ENCODE measurements around the gene SLC5A6. TPM values are rescaled to one million over a fixed set of nuclear protein-coding genes. Genes with fewer than 3 reads are reported as not detected.

Gene SLC5A6
- total and polyA plus RNA-seq, 7 experiments from 2014 or later, result 13.2 to 203 (median 32.7) TPM

DNA sequence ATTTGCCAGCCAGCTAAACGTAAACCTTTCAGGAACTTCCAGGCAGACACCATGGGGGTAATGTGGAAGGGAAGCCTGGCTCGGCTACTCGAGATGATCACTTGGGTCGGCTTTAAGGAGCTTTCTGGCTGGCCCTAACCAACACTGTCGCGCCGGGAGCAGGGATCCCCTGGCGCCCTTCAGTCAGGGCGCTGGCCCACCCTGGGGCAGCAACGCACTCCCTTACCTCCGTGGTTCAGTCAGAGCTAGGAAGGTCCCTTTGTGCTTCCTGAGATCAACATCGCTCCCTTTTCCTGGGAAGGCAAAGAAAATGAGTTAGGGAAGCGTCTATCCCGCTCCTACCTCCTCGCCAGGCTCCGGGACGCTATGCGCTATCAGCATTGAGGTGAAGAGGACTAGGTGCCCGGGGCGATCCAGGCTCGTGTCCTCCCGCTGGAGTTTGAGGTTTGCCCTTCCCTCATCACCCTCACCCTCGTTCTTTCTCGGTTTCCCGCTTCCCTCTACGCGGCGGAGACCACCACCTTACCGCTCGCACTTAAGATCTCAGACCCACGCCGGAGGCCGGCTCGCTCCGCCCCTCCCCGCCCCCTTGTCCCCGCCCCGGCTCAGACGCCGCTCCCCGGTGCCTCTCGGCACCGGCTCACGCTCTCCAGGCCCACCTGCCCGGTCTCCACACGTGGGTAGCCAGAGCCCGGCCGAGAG, 676 bp downstream of the SLC5A6 start:
- CTCF ChIA-PET, result no interaction called here
- peaks cover 11 to 14% of the 10 kb centered on the region in 2 donors for H3K4me1 ChIP-seq (ENCODE audit: control insufficient read depth in 2 of 2, insufficient read depth in 2 of 2, low read length in 2 of 2)
- no peaks in the 10 kb centered on the region for H3K9me3 ChIP-seq (ENCODE audit: control insufficient read depth in 2 of 3, low read length in 3 of 3)
- POLR2A ChIA-PET, result interaction anchor here (0.6 to 1.9 kb wide), 16 partner anchors 29 to 1178 kb away, joined by 3 to 16 read pairs (median 3); partner anchors contain the start of genes ABHD1, AGBL5, GTF3C2 and OST4
- peak overlapping the region; percentile 92 to 100 (median 97) for H3K27ac Mint-ChIP-seq
- H3K27me3 Mint-ChIP-seq, result no peaks in the 10 kb centered on the region
- H3K4me1 Mint-ChIP-seq, result peaks cover 13 to 45% (median 39%) of the 10 kb centered on the region in 7 donors
- DNase-seq (peak in 3 of 9 donors; percentile 10 to 13 (median 10)), ATAC-seq (no peak)
- H3K9me3 Mint-ChIP-seq, result no peaks in the 10 kb centered on the region
- peaks cover 4 to 33% (median 16%) of the 10 kb centered on the region in 5 donors for H3K36me3 Mint-ChIP-seq
- H3K27ac ChIP-seq (ENCODE audit: low read depth, low read length), result peak overlapping the region; percentile 100
- H3K4me3 ChIP-seq (ENCODE audit: low read length), result peak overlapping the region; percentile 91
- peak overlapping the region; percentile 89 to 100 (median 96) for H3K4me3 Mint-ChIP-seq
- intact Hi-C loops (cut with micrococcal nuclease), result loop anchor here (5.0 to 10.0 kb wide), 6 partner anchors 146 to 683 kb away; partner anchors contain the start of genes BABAM2 (in 1 of the 2), GTF3C2 (in 1 of the 2), IFT172 (in 1 of the 2) and MAPRE3 (in 1 of the 2)
- H3K36me3 ChIP-seq (ENCODE audit: control insufficient read depth in 2 of 3, insufficient read depth in 3 of 3, low read length in 3 of 3), result peaks cover 0 to 41% (median 0%) of the 10 kb centered on the region in 3 experiments
- H3K27me3 ChIP-seq (ENCODE audit: control insufficient read depth in 2 of 2, insufficient read depth in 2 of 2, low read length in 2 of 2), result no peaks in the 10 kb centered on the region

DNA sequence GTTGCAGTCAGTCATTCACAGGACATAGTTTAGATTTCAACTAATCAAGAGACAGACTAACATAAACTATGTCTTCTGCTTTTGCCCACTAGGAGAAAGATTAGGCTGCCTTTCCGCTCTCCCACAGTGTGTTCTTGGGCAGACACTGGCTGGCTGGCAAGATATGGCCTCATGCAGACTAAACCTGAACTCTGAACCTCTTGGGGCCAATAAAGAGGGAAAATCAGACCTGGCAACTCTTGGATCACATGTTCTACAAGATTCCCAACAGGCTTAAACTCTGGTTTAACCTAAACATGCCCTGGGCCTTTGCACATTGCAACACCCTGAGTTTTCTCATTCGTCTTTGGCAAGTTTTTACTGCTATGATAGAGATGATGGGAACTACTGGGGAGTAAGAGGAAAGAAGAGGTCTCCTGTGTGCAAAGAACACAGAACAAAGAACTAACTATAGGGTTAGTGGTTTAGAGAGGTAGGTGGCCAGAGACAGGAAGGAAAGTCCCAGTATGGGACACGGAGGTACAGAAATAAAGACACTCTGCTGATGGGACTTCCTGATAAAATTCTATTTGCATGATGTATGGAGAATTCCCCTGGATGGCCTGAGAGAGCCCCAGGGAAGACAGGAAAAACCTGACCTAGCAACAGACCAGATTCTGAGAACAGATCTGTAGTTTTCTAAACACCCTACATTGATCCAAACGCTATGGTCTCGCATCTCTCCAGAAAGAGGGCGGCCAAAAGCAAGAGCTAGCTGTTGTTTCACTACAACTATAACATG, 2.3 kb downstream of the SLC5A6 start:
- Histone ChIP-seq H3K36me3 (ENCODE audit: control insufficient read depth in 2 of 3, insufficient read depth in 3 of 3, low read length in 3 of 3) (peaks cover 0 to 53% (median 1%) of the 10 kb centered on the region in 3 experiments), H3K9me3 (ENCODE audit: control insufficient read depth in 2 of 3, low read length in 3 of 3) (no peaks in the 10 kb centered on the region), H3K4me3 (ENCODE audit: low read length) (no peak overlapping the region), H3K4me1 (ENCODE audit: control insufficient read depth in 2 of 2, insufficient read depth in 2 of 2, low read length in 2 of 2) (peaks cover 9 to 14% of the 10 kb centered on the region in 2 donors), H3K27ac (ENCODE audit: low read depth, low read length) (no peak overlapping the region), H3K27me3 (ENCODE audit: control insufficient read depth in 2 of 2, insufficient read depth in 2 of 2, low read length in 2 of 2) (no peaks in the 10 kb centered on the region)
- Mint-ChIP-seq H3K9me3 (no peaks in the 10 kb centered on the region), H3K27ac (peak overlapping the region; percentile 10 to 81 (median 72)), H3K27me3 (no peaks in the 10 kb centered on the region), H3K4me1 (peaks cover 13 to 42% (median 36%) of the 10 kb centered on the region in 7 donors), H3K36me3 (peaks cover 4 to 38% (median 21%) of the 10 kb centered on the region in 5 donors), H3K4me3 (peak overlapping the region; percentile 21 to 76 (median 60))
- intact Hi-C loops (cut with micrococcal nuclease), result loop anchor here (5.0 to 10.0 kb wide), 6 partner anchors 147 to 685 kb away; partner anchors contain the start of genes BABAM2 (in 1 of the 2), GTF3C2 (in 1 of the 2), IFT172 (in 1 of the 2) and MAPRE3 (in 1 of the 2)
- no peak for DNase-seq
- CTCF ChIA-PET, result no interaction called here
- ATAC-seq, result no peak
- POLR2A ChIA-PET, result no interaction called here

DNA sequence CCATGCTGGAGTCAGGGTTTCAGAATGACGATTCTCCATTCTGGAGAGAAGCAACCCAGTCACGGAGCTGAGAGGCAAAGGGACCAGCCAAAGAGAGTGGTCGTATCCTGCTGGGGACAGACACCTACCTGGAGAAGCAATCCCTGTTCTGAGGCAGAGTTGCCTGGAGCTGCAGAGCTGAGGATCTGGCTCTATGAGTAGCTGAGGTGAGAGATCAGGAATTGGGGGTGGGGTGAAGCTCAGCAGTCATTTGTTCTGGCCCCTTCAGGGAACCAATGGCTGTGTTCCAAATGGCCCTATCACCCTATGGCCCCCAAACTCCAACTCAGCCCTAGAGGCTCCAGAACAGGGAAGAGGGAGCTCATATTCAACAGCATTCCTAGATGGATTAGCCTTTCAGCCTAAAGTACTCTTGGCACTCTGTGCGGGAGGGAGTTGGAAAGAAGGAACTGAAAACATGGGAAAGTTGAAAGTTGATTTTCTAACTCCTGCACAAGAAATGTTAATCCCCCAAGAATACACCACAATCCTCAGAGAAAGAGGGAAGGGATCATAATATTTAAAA, 3.5 kb downstream of the SLC5A6 start:
- intact Hi-C loops (cut with micrococcal nuclease), result no loop called here

DNA sequence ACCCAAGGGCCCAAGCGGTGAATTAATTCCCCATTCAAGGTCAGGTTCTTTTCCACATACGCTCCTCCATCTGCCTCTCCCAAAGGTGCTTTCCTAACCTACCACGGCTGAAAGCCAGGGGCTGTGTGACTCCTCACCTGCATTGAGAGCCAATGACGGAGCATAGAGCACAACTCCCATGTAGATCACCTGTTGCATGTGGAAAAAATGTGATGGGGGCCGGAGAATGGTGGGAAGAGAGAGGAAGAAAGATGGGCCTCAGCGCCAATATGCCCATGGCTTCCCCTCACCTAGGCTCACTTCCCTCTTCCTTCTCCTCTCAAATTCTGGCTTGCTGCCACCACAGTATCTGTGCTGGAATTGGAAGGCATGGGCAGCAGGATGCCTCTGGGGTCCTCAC, 5.7 kb downstream of the SLC5A6 start:
- Mint-ChIP-seq H3K4me1 (peaks cover 0 to 34% (median 16%) of the 10 kb centered on the region in 7 donors), H3K36me3 (peaks cover 13 to 43% (median 20%) of the 10 kb centered on the region in 5 donors), H3K9me3 (peaks cover 0 to 1% (median 0%) of the 10 kb centered on the region in 11 donors), H3K27me3 (no peaks in the 10 kb centered on the region), H3K27ac (no peak overlapping the region), H3K4me3 (no peak overlapping the region)
- peaks cover 0 to 4% of the 10 kb centered on the region in 2 donors for H3K4me1 ChIP-seq (ENCODE audit: control insufficient read depth in 2 of 2, insufficient read depth in 2 of 2, low read length in 2 of 2)
- H3K4me3 ChIP-seq (ENCODE audit: low read length), result no peak overlapping the region
- intact Hi-C loops (cut with micrococcal nuclease), result no loop called here
- H3K9me3 ChIP-seq (ENCODE audit: control insufficient read depth in 2 of 3, low read length in 3 of 3), result no peaks in the 10 kb centered on the region
- H3K27ac ChIP-seq (ENCODE audit: low read depth, low read length), result no peak overlapping the region
- DNase-seq (no peak), ATAC-seq (no peak)
- CTCF ChIA-PET, result no interaction called here
- peaks cover 0 to 83% (median 4%) of the 10 kb centered on the region in 3 experiments for H3K36me3 ChIP-seq (ENCODE audit: control insufficient read depth in 2 of 3, insufficient read depth in 3 of 3, low read length in 3 of 3)
- no peaks in the 10 kb centered on the region for H3K27me3 ChIP-seq (ENCODE audit: control insufficient read depth in 2 of 2, insufficient read depth in 2 of 2, low read length in 2 of 2)
- POLR2A ChIA-PET, result no interaction called here

More for the DNA sequence above, 3.5 kb downstream of the SLC5A6 start:
- Mint-ChIP-seq H3K27me3 (no peaks in the 10 kb centered on the region), H3K9me3 (no peaks in the 10 kb centered on the region), H3K4me1 (peaks cover 12 to 44% (median 30%) of the 10 kb centered on the region in 7 donors), H3K27ac (no peak overlapping the region), H3K4me3 (peak overlapping the region in 1 of 10 donors; percentile 52), H3K36me3 (peaks cover 4 to 42% (median 21%) of the 10 kb centered on the region in 5 donors)
- Histone ChIP-seq H3K4me1 (ENCODE audit: control insufficient read depth in 2 of 2, insufficient read depth in 2 of 2, low read length in 2 of 2) (peaks cover 8 to 13% of the 10 kb centered on the region in 2 donors), H3K4me3 (ENCODE audit: low read length) (no peak overlapping the region), H3K36me3 (ENCODE audit: control insufficient read depth in 2 of 3, insufficient read depth in 3 of 3, low read length in 3 of 3) (peaks cover 0 to 65% (median 4%) of the 10 kb centered on the region in 3 experiments), H3K9me3 (ENCODE audit: control insufficient read depth in 2 of 3, low read length in 3 of 3) (no peaks in the 10 kb centered on the region), H3K27ac (ENCODE audit: low read depth, low read length) (no peak overlapping the region), H3K27me3 (ENCODE audit: control insufficient read depth in 2 of 2, insufficient read depth in 2 of 2, low read length in 2 of 2) (no peaks in the 10 kb centered on the region)
- ATAC-seq (no peak), DNase-seq (no peak)
- CTCF ChIA-PET, result interaction anchor here (0.7 kb wide), 1 partner anchor 30 kb away, joined by 3 read pairs; no protein-coding TSS in a partner anchor
- POLR2A ChIA-PET, result no interaction called here

DNA sequence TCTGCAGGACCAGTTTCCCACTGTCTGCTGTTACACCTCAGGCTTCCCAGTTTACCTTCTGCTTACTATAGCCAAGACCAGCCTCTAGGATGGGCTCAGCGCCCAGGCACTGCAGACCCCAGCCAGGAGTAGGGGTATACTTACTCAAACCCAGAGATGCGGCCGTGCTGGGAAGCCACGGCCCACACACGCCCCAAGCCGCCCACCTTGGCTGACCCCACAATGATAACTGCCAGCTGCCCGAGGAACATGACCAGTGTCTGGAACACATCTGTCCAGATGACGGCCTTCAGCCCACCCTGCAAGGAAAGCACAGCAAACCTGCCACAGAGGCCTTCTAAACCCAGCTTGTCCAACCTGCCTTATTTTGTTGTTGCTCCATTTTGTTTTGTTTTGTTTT, 6.9 kb downstream of the SLC5A6 start:
- no peaks in the 10 kb centered on the region for H3K9me3 ChIP-seq (ENCODE audit: control insufficient read depth in 2 of 3, low read length in 3 of 3)
- Mint-ChIP-seq H3K36me3 (peaks cover 13 to 43% (median 20%) of the 10 kb centered on the region in 5 donors), H3K4me1 (peaks cover 0 to 30% (median 12%) of the 10 kb centered on the region in 7 donors), H3K27me3 (no peaks in the 10 kb centered on the region), H3K27ac (peak overlapping the region in 1 of 9 donors; percentile 34), H3K4me3 (no peak overlapping the region), H3K9me3 (peaks cover 0 to 1% (median 0%) of the 10 kb centered on the region in 11 donors)
- ATAC-seq (no peak), DNase-seq (no peak)
- intact Hi-C loops (cut with micrococcal nuclease), result no loop called here
- POLR2A ChIA-PET, result no interaction called here
- H3K27ac ChIP-seq (ENCODE audit: low read depth, low read length), result no peak overlapping the region
- no peak overlapping the region for H3K4me3 ChIP-seq (ENCODE audit: low read length)
- no peaks in the 10 kb centered on the region for H3K4me1 ChIP-seq (ENCODE audit: control insufficient read depth in 2 of 2, insufficient read depth in 2 of 2, low read length in 2 of 2)
- CTCF ChIA-PET, result interaction anchor here (0.5 kb wide), 1 partner anchor 115 kb away, joined by 5 read pairs; no protein-coding TSS in a partner anchor
- H3K27me3 ChIP-seq (ENCODE audit: control insufficient read depth in 2 of 2, insufficient read depth in 2 of 2, low read length in 2 of 2), result no peaks in the 10 kb centered on the region
- H3K36me3 ChIP-seq (ENCODE audit: control insufficient read depth in 2 of 3, insufficient read depth in 3 of 3, low read length in 3 of 3), result peaks cover 0 to 93% (median 4%) of the 10 kb centered on the region in 3 experiments

DNA sequence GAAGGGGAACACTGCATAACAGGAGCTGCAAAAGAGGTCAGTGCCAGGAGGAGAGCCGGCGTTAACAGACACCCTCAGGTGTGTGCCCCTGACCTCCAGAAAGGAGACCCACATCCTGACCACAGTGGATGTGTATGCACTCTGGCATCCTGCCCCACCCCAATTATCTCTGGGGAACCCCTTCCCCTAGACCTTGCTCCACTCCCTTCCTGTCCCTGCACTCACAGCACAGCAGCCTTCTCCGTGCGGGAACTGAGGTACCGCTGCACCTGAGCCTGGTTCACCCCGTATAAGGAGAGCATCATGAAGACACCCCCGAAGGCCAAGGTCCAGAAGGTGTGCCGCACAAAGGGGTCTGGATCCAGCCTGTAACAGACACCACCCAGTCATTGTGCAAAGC, 7.5 kb downstream of the SLC5A6 start:
- H3K36me3 Mint-ChIP-seq, result peaks cover 13 to 43% (median 20%) of the 10 kb centered on the region in 5 donors

More for the DNA sequence above, 7.5 kb downstream of the SLC5A6 start:
- intact Hi-C loops (cut with micrococcal nuclease), result no loop called here
- DNase-seq (no peak), ATAC-seq (no peak)
- H3K4me3 Mint-ChIP-seq, result peak overlapping the region in 1 of 10 donors; percentile 25
- H3K4me3 ChIP-seq (ENCODE audit: low read length), result no peak overlapping the region
- H3K27ac Mint-ChIP-seq, result peak overlapping the region in 3 of 9 donors; percentile 28 to 62 (median 60)
- no peak overlapping the region for H3K27ac ChIP-seq (ENCODE audit: low read depth, low read length)
- H3K27me3 Mint-ChIP-seq, result no peaks in the 10 kb centered on the region
- ChIA-PET CTCF (interaction anchor here (0.5 kb wide), 1 partner anchor 114 kb away, joined by 5 read pairs; no protein-coding TSS in a partner anchor), POLR2A (no interaction called here)
- H3K4me1 ChIP-seq (ENCODE audit: control insufficient read depth in 2 of 2, insufficient read depth in 2 of 2, low read length in 2 of 2), result no peaks in the 10 kb centered on the region
- H3K36me3 ChIP-seq (ENCODE audit: control insufficient read depth in 2 of 3, insufficient read depth in 3 of 3, low read length in 3 of 3), result peaks cover 0 to 98% (median 4%) of the 10 kb centered on the region in 3 experiments
- H3K4me1 Mint-ChIP-seq, result peaks cover 0 to 24% (median 7%) of the 10 kb centered on the region in 7 donors
- no peaks in the 10 kb centered on the region for H3K27me3 ChIP-seq (ENCODE audit: control insufficient read depth in 2 of 2, insufficient read depth in 2 of 2, low read length in 2 of 2)
- H3K9me3 Mint-ChIP-seq, result peaks cover 0 to 1% (median 0%) of the 10 kb centered on the region in 11 donors
- H3K9me3 ChIP-seq (ENCODE audit: control insufficient read depth in 2 of 3, low read length in 3 of 3), result no peaks in the 10 kb centered on the region

Data from naive thymus-derived CD4-positive, alpha-beta T cell (primary cell).